Activated CD8-positive, alpha-beta T cell treated with anti-CD3 and anti-CD28 coated beads for 36 hours (primary cell): ENCODE data around the gene PRKAR2B. TPM values are rescaled to one million over a fixed set of nuclear protein-coding genes. Genes with fewer than 3 reads are reported as not detected.

ENCODE experiments used
- ATAC-seq: fragments of 200-7000 bp; cut with Tn5 transposase; one replicate; pipeline ENCODE4 v1.10.0; 2021; ENCODE audit warnings: mild to moderate bottlenecking, moderate library complexity
- CTCF ChIA-PET: fragments of 350-600 bp; sonication (Branson Sonifier 250); formaldehyde crosslinking; loops from one replicate; lab custom pipeline; 2021; ENCODE audit warnings: antibody characterized with exemption; lab: Charles Lee
- POLR2A ChIA-PET: fragments of 350-600 bp; sonication (Branson Sonifier 250); formaldehyde crosslinking; loops from one replicate; lab custom pipeline; 2021; ENCODE audit warnings: antibody characterized with exemption; lab: Charles Lee
- DNase-seq: peaks from one replicate; pipeline ENCODE4 v3.0.0-alpha.2; 2020
- H3K27ac Mint-ChIP-seq: one replicate; pipeline ENCODE4 v1.8.0; 2021; ENCODE audit warnings: mild to moderate bottlenecking, mixed read lengths
- H3K27me3 Mint-ChIP-seq: one replicate; pipeline ENCODE4 v1.8.0; 2021; ENCODE audit warnings: mixed read lengths
- H3K36me3 Mint-ChIP-seq: one replicate; pipeline ENCODE4 v1.8.0; 2021; ENCODE audit warnings: low read depth, mixed read lengths
- H3K4me1 Mint-ChIP-seq: one replicate; pipeline ENCODE4 v1.8.0; 2021; ENCODE audit warnings: low read depth, mixed read lengths
- H3K4me3 Mint-ChIP-seq: one replicate; pipeline ENCODE4 v1.8.0; 2021; ENCODE audit warnings: mild to moderate bottlenecking, moderate library complexity, mixed read lengths
- H3K9me3 Mint-ChIP-seq: one replicate; pipeline ENCODE4 v1.8.0; 2021; ENCODE audit warnings: mixed read lengths
- intact Hi-C: fragments of 100-400 bp; cut with micrococcal nuclease; formaldehyde crosslinking; loops from one replicate; pipeline ENCODE4 v1.10.0; 2022
- total RNA-seq, 2 experiments: library from RNA; stranded (reverse); gene quantifications; one replicate each; pipeline ENCODE4 v1.2.3, GENCODE V29; 2021
- TF ChIP-seq, protein P1 (sequence below): fragments of 200-600 bp; IDR thresholded peaks from one replicate; pipeline ENCODE4 v1.8.0; 2022; ENCODE audit warnings: antibody characterized with exemption, mild to moderate bottlenecking

PRKAR2B gene
- total RNA-seq, 2 experiments from 2014 or later = 1.1 to 1.3 TPM

DNA sequence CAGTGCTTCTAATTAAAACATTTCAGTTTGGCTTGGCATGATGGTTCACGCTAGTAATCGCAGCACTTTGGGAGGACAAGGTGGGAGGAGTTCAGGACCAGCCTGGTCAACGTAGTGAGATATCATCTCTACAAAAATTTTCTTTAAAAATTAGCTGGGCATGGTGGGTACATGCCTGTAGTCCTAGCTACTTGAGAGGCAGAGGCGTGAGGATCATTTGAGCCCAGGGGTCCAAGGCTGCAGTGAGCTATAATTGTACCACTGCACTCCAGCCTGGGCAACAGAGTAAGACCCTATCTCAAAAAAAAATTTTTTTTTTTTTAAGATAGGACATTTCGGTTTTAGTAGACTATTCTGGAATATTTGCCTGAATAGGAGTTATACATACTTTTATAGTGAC lies 136.7 kb downstream of the PRKAR2B start:
- ATAC-seq = no peak
- Mint-ChIP-seq H3K4me3 (no peak overlapping the region), H3K9me3 (peaks cover under 1% of the 10 kb centered on the region), H3K36me3 (peaks cover 25% of the 10 kb centered on the region), H3K27me3 (no peaks in the 10 kb centered on the region), H3K27ac (peak overlapping the region; percentile 94), H3K4me1 (peaks cover 49% of the 10 kb centered on the region)
- CTCF ChIA-PET = interaction anchor here (1.0 to 1.4 kb wide), 3 partner anchors 8 to 31 kb away, joined by 3 to 5 read pairs (median 5); no protein-coding TSS in a partner anchor
- no peak for DNase-seq
- intact Hi-C loops = no loop called here
- POLR2A ChIA-PET = interaction anchor here (0.8 to 2.3 kb wide), 6 partner anchors 8 to 562 kb away, joined by 3 to 23 read pairs (median 6); partner anchors contain the start of gene HBP1
- TF ChIP-seq, protein P1, sequence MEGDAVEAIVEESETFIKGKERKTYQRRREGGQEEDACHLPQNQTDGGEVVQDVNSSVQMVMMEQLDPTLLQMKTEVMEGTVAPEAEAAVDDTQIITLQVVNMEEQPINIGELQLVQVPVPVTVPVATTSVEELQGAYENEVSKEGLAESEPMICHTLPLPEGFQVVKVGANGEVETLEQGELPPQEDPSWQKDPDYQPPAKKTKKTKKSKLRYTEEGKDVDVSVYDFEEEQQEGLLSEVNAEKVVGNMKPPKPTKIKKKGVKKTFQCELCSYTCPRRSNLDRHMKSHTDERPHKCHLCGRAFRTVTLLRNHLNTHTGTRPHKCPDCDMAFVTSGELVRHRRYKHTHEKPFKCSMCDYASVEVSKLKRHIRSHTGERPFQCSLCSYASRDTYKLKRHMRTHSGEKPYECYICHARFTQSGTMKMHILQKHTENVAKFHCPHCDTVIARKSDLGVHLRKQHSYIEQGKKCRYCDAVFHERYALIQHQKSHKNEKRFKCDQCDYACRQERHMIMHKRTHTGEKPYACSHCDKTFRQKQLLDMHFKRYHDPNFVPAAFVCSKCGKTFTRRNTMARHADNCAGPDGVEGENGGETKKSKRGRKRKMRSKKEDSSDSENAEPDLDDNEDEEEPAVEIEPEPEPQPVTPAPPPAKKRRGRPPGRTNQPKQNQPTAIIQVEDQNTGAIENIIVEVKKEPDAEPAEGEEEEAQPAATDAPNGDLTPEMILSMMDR = no peak

GRCh38 chr7:107185716-107186115 lies 141.2 kb downstream of the PRKAR2B start:
- POLR2A ChIA-PET = interaction anchor here (1.4 to 1.5 kb wide), 2 partner anchors 12 to 16 kb away, joined by 3 to 5 read pairs; no protein-coding TSS in a partner anchor
- H3K36me3 Mint-ChIP-seq = peaks cover 39% of the 10 kb centered on the region
- ATAC-seq (no peak), DNase-seq (no peak)
- CTCF ChIA-PET = no interaction called here
- intact Hi-C loops = no loop called here
- H3K4me1 Mint-ChIP-seq = peaks cover 15% of the 10 kb centered on the region
- TF ChIP-seq, protein P1 = no peak
- no peak overlapping the region for H3K4me3 Mint-ChIP-seq
- H3K27ac Mint-ChIP-seq = peak overlapping the region; percentile 44
- no peaks in the 10 kb centered on the region for H3K27me3 Mint-ChIP-seq
- H3K9me3 Mint-ChIP-seq = no peaks in the 10 kb centered on the region

DNA sequence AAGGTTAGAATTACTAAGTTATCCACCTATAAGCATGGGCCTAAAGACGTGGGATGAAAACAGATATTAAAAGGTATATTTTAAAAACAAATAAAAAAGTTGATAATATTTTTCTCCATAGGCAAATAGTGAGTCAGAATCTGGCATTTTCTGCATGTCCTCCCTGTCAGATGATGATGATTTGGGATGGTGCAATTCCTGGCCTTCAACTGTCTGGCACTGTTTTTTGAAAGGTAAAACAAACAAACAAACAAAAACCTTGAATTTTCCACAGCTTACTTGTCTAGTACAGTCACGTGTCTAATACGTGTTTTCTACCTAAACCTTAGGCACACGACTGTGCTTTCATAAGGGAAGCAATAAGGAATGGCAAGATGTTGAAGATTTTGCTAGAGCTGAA lies 141.7 kb downstream of the PRKAR2B start:
- ATAC-seq = no peak
- TF ChIP-seq, protein P1 = no peak
- H3K27me3 Mint-ChIP-seq = no peaks in the 10 kb centered on the region
- intact Hi-C loops = no loop called here
- peaks cover 11% of the 10 kb centered on the region for H3K4me1 Mint-ChIP-seq
- peaks cover 34% of the 10 kb centered on the region for H3K36me3 Mint-ChIP-seq
- peak overlapping the region; percentile 28 for H3K27ac Mint-ChIP-seq
- H3K4me3 Mint-ChIP-seq = no peak overlapping the region
- no peak for DNase-seq
- ChIA-PET POLR2A (no interaction called here), CTCF (interaction anchor here (1.4 kb wide), 1 partner anchor 39 kb away, joined by 4 read pairs; no protein-coding TSS in a partner anchor)
- no peaks in the 10 kb centered on the region for H3K9me3 Mint-ChIP-seq

DNA sequence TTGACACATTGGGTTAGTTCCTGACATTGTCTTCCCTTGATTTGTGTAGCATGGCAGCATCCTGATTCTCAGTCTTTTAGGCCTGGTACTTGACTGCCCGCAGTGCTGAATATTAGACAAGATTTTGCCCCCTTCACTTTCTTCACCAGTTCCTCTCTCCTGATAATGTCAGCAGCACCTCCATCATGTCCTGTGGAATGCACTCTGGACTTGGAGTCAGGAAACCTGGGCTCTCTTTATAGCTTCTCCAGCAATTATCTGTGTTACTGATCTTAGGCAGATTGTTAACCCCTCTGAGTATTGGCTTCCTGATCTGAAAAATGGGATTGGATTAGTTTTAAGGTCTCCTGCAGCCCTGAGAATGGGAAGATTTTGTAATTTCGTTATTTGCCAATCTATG lies 143.3 kb downstream of the PRKAR2B start:
- POLR2A ChIA-PET = no interaction called here
- no peaks in the 10 kb centered on the region for H3K27me3 Mint-ChIP-seq
- ATAC-seq = no peak
- no peak overlapping the region for H3K4me3 Mint-ChIP-seq
- H3K36me3 Mint-ChIP-seq = peaks cover 33% of the 10 kb centered on the region
- H3K4me1 Mint-ChIP-seq = peaks cover 10% of the 10 kb centered on the region
- TF ChIP-seq, protein P1 = no peak
- intact Hi-C loops = no loop called here
- CTCF ChIA-PET = interaction anchor here (2.4 kb wide), 1 partner anchor 14 kb away, joined by 10 read pairs; no protein-coding TSS in a partner anchor
- H3K27ac Mint-ChIP-seq = peak overlapping the region; percentile 46
- no peaks in the 10 kb centered on the region for H3K9me3 Mint-ChIP-seq
- no peak for DNase-seq

DNA sequence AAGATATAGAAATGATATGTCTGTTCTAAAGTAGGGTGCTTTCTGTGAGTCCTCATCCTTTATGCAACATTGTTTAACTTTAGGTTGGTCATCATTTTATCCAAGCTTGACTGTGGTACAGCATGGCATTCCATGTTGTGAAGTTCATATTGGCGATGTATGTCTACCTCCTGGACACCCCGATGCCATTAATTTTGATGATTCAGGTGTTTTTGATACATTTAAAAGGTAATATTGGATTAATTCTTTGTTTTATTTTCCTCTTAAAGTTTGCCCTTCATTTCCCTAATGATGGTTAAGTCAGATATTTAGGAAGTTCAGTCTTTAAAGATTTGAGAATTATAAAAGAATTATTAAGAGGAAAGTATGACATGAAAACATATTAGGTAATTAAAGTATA lies 145.6 kb downstream of the PRKAR2B start:
- TF ChIP-seq, protein P1 = no peak
- no peak overlapping the region for H3K27ac Mint-ChIP-seq

More for the DNA sequence above, 145.6 kb downstream of the PRKAR2B start:
- intact Hi-C loops = no loop called here
- H3K4me3 Mint-ChIP-seq = no peak overlapping the region
- peaks cover 31% of the 10 kb centered on the region for H3K36me3 Mint-ChIP-seq
- ATAC-seq (no peak), DNase-seq (no peak)
- POLR2A ChIA-PET = interaction anchor here (1.8 to 2.0 kb wide), 2 partner anchors 10 to 21 kb away, joined by 6 to 7 read pairs; partner anchors contain the start of gene HBP1
- peaks cover 3% of the 10 kb centered on the region for H3K4me1 Mint-ChIP-seq
- CTCF ChIA-PET = interaction anchor here (1.0 to 2.4 kb wide), 4 partner anchors 9 to 42 kb away, joined by 3 to 10 read pairs (median 6); no protein-coding TSS in a partner anchor
- H3K9me3 Mint-ChIP-seq = no peaks in the 10 kb centered on the region
- no peaks in the 10 kb centered on the region for H3K27me3 Mint-ChIP-seq
